CD4-positive, alpha-beta memory T cell (primary cell): ENCODE data around the gene AKNA. TPM values are rescaled to one million over a fixed set of nuclear protein-coding genes. Genes with fewer than 3 reads are reported as not detected.

Source experiments
- CTCF ChIA-PET: fragments of 350-600 bp; sonication (Branson Sonifier 250); formaldehyde crosslinking; loops from one replicate; lab custom pipeline; 2021; ENCODE audit warnings: inconsistent platforms; ENCODE audit not compliant: partially characterized antibody; lab: Charles Lee
- POLR2A ChIA-PET: fragments of 350-600 bp; sonication (Branson Sonifier 250); formaldehyde crosslinking; loops from one replicate; lab custom pipeline; 2021; ENCODE audit not compliant: partially characterized antibody; lab: Charles Lee
- DNase-seq, 5 donors: peaks; one replicate each; pipeline versions ENCODE4 v3.0.0 to v3.0.0-alpha.2; 2020 to 2022; ENCODE audit warnings: mixed read lengths in 1 of 5
- H3K27ac ChIP-seq: one replicate; pipeline ENCODE4 v1.7.0; 2013; ENCODE audit warnings: low read depth, low read length
- H3K27me3 ChIP-seq: 2 replicates; pipeline ENCODE4 v1.7.0; 2013; ENCODE audit warnings: mild to moderate bottlenecking, low read length, moderate library complexity; ENCODE audit not compliant: insufficient read depth
- H3K36me3 ChIP-seq: 2 replicates; pipeline ENCODE4 v1.7.0; 2013; ENCODE audit warnings: mild to moderate bottlenecking, low read length, moderate library complexity; ENCODE audit not compliant: insufficient read depth
- H3K4me1 ChIP-seq: 2 replicates; pipeline ENCODE4 v1.7.0; 2013; ENCODE audit warnings: mild to moderate bottlenecking, low read length, moderate library complexity; ENCODE audit not compliant: insufficient read depth
- H3K4me3 ChIP-seq, 2 donors: one replicate each; pipeline ENCODE4 v1.7.0; 2013; ENCODE audit warnings: low read length in 2 of 2, mild to moderate bottlenecking in 1 of 2
- H3K9me3 ChIP-seq, 2 donors: one replicate each; pipeline ENCODE4 v1.7.0; 2013; ENCODE audit warnings: low read length in 2 of 2, control low read depth in 1 of 2; ENCODE audit not compliant: control insufficient read depth in 1 of 2
- H3K27ac Mint-ChIP-seq, 7 donors: one replicate each; pipeline ENCODE4 v1.8.0; 2020 to 2021; ENCODE audit warnings: mixed read lengths in 7 of 7, mild to moderate bottlenecking in 6 of 7, inconsistent platforms in 3 of 7, moderate library complexity in 3 of 7
- H3K27me3 Mint-ChIP-seq, 2 donors: one replicate each; pipeline ENCODE4 v1.8.0; 2020 to 2021; ENCODE audit warnings: mixed read lengths in 2 of 2
- H3K36me3 Mint-ChIP-seq, 2 donors: one replicate each; pipeline ENCODE4 v1.8.0; 2020 to 2021; ENCODE audit warnings: mixed read lengths in 2 of 2, inconsistent platforms in 1 of 2, mild to moderate bottlenecking in 1 of 2
- H3K4me1 Mint-ChIP-seq, 4 donors: one replicate each; pipeline ENCODE4 v1.8.0; 2020 to 2021; ENCODE audit warnings: mixed read lengths in 4 of 4, mild to moderate bottlenecking in 1 of 4
- H3K4me3 Mint-ChIP-seq, 8 donors: one replicate each; pipeline ENCODE4 v1.8.0; 2020 to 2021; ENCODE audit warnings: mixed read lengths in 8 of 8, mild to moderate bottlenecking in 7 of 8, moderate library complexity in 6 of 8, inconsistent platforms in 3 of 8
- H3K9me3 Mint-ChIP-seq, 8 donors: one replicate each; pipeline ENCODE4 v1.8.0; 2020 to 2021; ENCODE audit warnings: mixed read lengths in 8 of 8, mild to moderate bottlenecking in 5 of 8, inconsistent platforms in 3 of 8, moderate library complexity in 1 of 8
- intact Hi-C: fragments of 100-400 bp; cut with micrococcal nuclease; formaldehyde crosslinking; loops from one replicate; pipeline ENCODE4 v1.15.1; 2023
- polyA plus RNA-seq, 2 donors: library from polyadenylated mRNA; unstranded; fragments of 300-500 nt; fragmentation: Illumina TruSeq; gene quantifications; one replicate each; pipeline ENCODE4 v1.2.3, GENCODE V29; 2021
- total RNA-seq, 2 experiments: library from RNA; stranded (reverse); gene quantifications; one replicate each; pipeline ENCODE4 v1.2.3, GENCODE V29; 2021

AKNA gene
- total and polyA plus RNA-seq, 4 experiments from 2014 or later = 1.9 to 375 (median 205) TPM

DNA sequence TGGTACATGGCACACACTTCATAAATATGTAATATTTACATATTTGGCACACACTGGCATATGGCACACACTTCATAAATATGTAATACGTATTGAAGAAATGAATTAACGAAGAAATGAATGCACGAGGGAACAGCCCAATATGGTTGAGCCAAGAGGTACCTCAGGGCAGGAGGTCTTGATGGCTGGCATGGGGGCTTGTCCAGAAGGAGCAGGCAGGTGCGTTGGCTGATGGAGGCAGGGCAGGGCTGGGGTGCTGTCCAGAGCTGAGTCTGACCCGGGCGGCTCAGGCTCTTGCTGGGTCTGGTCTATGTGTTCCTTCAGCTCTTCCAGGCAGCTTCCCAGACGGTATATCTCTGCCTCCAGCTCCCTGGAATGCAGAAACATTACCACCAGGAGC, 26.2 kb downstream of the AKNA start:
- peaks cover 80% of the 10 kb centered on the region for H3K4me1 ChIP-seq
- Mint-ChIP-seq H3K27ac (peak overlapping the region in 6 of 7 donors; percentile 78 to 93 (median 88)), H3K4me3 (no peak overlapping the region), H3K9me3 (peaks cover 0 to 2% (median 0%) of the 10 kb centered on the region in 8 donors), H3K27me3 (no peaks in the 10 kb centered on the region), H3K4me1 (peaks cover 50 to 83% (median 63%) of the 10 kb centered on the region in 4 donors), H3K36me3 (peaks cover 76 to 93% of the 10 kb centered on the region in 2 donors)
- ChIA-PET CTCF (interaction anchor here (0.6 to 8.5 kb wide), 6 partner anchors 8 to 313 kb away, joined by 3 to 84 read pairs (median 4); partner anchors contain the start of gene AKNA), POLR2A (interaction anchor here (2.7 to 37.6 kb wide), 4 partner anchors 10 to 32 kb away, joined by 19 to 1614 read pairs (median 70); partner anchors contain the start of gene AKNA)
- H3K9me3 ChIP-seq = no peaks in the 10 kb centered on the region
- intact Hi-C loops = no loop called here
- no peaks in the 10 kb centered on the region for H3K27me3 ChIP-seq
- no peak for DNase-seq
- peak overlapping the region; percentile 44 for H3K27ac ChIP-seq
- H3K4me3 ChIP-seq = no peak overlapping the region
- peaks cover 91% of the 10 kb centered on the region for H3K36me3 ChIP-seq

DNA sequence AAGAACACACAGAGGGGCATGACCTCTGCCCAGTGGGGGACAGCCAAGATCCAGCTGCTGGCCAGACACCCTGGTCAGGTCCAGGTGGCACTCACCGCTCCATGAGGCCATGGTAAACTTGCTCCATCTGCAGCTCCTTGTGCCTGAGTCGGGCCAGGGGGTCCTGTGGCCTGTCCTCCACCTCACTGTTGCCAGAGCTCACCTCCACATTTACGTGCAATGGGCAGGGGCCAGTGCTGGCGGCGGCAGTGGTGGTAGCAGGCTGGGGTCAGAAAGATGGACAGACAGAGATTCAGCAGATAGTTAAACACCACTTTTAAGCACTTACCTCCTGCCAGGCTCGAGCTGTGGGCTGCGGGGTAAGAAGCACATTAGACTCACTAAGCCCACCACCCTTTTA, 28.0 kb downstream of the AKNA start:
- no peak for DNase-seq
- CTCF ChIA-PET = no interaction called here
- Mint-ChIP-seq H3K27ac (peak overlapping the region in 6 of 7 donors; percentile 67 to 93 (median 85)), H3K27me3 (no peaks in the 10 kb centered on the region), H3K4me3 (no peak overlapping the region), H3K9me3 (no peaks in the 10 kb centered on the region), H3K36me3 (peaks cover 72 to 94% of the 10 kb centered on the region in 2 donors), H3K4me1 (peaks cover 42 to 71% (median 53%) of the 10 kb centered on the region in 4 donors)
- H3K27ac ChIP-seq = peak overlapping the region; percentile 41
- H3K4me1 ChIP-seq = peaks cover 69% of the 10 kb centered on the region
- no peak overlapping the region for H3K4me3 ChIP-seq
- peaks cover 96% of the 10 kb centered on the region for H3K36me3 ChIP-seq
- POLR2A ChIA-PET = interaction anchor here (1.2 to 37.6 kb wide), 4 partner anchors 12 to 34 kb away, joined by 3 to 1614 read pairs (median 32); partner anchors contain the start of gene AKNA
- no peaks in the 10 kb centered on the region for H3K27me3 ChIP-seq
- no peaks in the 10 kb centered on the region for H3K9me3 ChIP-seq
- intact Hi-C loops = no loop called here

DNA sequence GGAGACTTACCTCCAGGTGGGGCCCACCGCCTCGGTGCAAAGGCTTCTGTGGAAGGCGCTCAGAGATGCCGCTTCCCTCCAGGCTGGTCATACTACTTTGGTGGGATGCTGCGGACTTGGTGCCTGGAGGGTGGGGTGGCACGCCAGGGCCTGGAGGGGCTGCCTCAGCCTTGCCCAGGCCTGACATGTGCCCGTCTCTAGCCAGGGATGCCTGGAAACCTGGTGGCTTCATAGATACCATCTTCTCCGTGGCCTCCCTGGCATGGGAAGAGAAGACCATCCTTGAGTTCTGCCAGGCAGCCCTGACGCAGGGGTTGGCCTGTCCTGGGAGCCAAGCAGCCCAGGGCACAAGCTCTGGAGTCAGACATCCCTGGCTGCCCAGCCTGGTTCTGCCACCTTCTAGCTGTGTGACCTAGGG, 29.9 kb downstream of the AKNA start:
- Histone ChIP-seq H3K36me3 (peaks cover 83% of the 10 kb centered on the region), H3K4me3 (no peak overlapping the region), H3K27me3 (no peaks in the 10 kb centered on the region), H3K9me3 (no peaks in the 10 kb centered on the region), H3K27ac (no peak overlapping the region), H3K4me1 (peaks cover 50% of the 10 kb centered on the region)
- no peak for DNase-seq
- POLR2A ChIA-PET = interaction anchor here (0.7 to 37.6 kb wide), 3 partner anchors 13 to 35 kb away, joined by 3 to 1614 read pairs (median 4); partner anchors contain the start of gene AKNA
- intact Hi-C loops = no loop called here
- Mint-ChIP-seq H3K4me1 (peaks cover 24 to 52% (median 38%) of the 10 kb centered on the region in 4 donors), H3K4me3 (no peak overlapping the region), H3K27me3 (no peaks in the 10 kb centered on the region), H3K27ac (peak overlapping the region in 6 of 7 donors; percentile 25 to 91 (median 69)), H3K9me3 (no peaks in the 10 kb centered on the region), H3K36me3 (peaks cover 54 to 87% of the 10 kb centered on the region in 2 donors)
- CTCF ChIA-PET = no interaction called here

DNA sequence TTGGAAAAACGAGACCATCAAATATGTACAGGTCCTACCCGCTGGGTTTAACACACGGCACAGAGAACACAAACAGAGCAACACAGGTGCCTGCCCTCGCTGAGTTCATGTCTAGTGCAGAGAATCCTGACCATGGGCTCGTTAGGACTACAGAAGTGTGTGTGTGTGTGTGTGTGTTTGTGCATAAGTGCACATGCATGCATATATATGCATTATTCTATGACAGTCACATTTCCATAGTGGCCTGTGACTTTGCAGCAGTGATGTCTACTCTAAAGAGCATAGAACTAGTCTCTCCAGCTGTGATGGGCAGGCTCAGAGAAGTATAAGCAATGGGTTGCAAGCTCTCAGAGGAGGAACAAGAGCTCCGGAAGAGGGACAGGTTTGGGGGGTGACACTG, 30.4 kb downstream of the AKNA start:
- Histone ChIP-seq H3K27me3 (no peaks in the 10 kb centered on the region), H3K4me3 (no peak overlapping the region), H3K27ac (no peak overlapping the region), H3K36me3 (peaks cover 77% of the 10 kb centered on the region), H3K4me1 (peaks cover 50% of the 10 kb centered on the region), H3K9me3 (no peaks in the 10 kb centered on the region)
- H3K4me3 Mint-ChIP-seq = peak overlapping the region in 1 of 8 donors; percentile 7
- H3K9me3 Mint-ChIP-seq = no peaks in the 10 kb centered on the region
- CTCF ChIA-PET = no interaction called here
- no peaks in the 10 kb centered on the region for H3K27me3 Mint-ChIP-seq
- DNase-seq = no peak
- H3K36me3 Mint-ChIP-seq = peaks cover 55 to 87% of the 10 kb centered on the region in 2 donors
- intact Hi-C loops = no loop called here
- H3K27ac Mint-ChIP-seq = peak overlapping the region; percentile 28 to 76 (median 70)
- POLR2A ChIA-PET = interaction anchor here (1.5 to 37.6 kb wide), 2 partner anchors 14 to 36 kb away, joined by 4 to 1614 read pairs; partner anchors contain the start of gene AKNA
- peaks cover 26 to 49% (median 37%) of the 10 kb centered on the region in 4 donors for H3K4me1 Mint-ChIP-seq

DNA sequence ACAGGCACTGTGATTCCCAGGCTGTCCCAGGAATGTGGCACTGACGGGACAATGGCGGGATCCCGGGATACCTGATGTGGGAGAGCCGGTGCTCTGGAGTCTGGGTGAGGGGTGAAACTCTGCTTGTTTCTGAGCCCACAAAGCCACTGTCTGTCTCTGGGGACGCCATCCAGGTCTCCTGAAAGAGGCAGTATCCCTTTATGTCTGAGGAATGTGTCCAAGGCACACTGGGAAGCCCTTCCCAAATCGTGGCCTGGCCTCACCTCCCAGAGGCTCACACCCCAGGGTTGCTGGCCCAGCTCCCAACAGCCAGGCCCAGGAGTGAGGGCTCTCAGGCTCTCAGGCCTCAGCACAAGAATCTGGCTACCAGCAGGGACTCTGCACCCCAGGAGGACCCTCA, 31.0 kb downstream of the AKNA start:
- CTCF ChIA-PET = interaction anchor here (1.3 kb wide), 1 partner anchor 19 kb away, joined by 5 read pairs; no protein-coding TSS in a partner anchor
- no peak for DNase-seq
- H3K27me3 Mint-ChIP-seq = no peaks in the 10 kb centered on the region
- H3K36me3 Mint-ChIP-seq = peaks cover 53 to 86% of the 10 kb centered on the region in 2 donors
- Histone ChIP-seq H3K27me3 (no peaks in the 10 kb centered on the region), H3K4me1 (peaks cover 50% of the 10 kb centered on the region), H3K27ac (no peak overlapping the region), H3K9me3 (no peaks in the 10 kb centered on the region), H3K36me3 (peaks cover 77% of the 10 kb centered on the region), H3K4me3 (no peak overlapping the region)
- no peaks in the 10 kb centered on the region for H3K9me3 Mint-ChIP-seq
- H3K4me3 Mint-ChIP-seq = no peak overlapping the region
- POLR2A ChIA-PET = interaction anchor here (1.0 to 37.6 kb wide), 4 partner anchors 9 to 37 kb away, joined by 3 to 1614 read pairs (median 25); partner anchors contain the start of gene AKNA
- peak overlapping the region in 6 of 7 donors; percentile 48 to 74 (median 68) for H3K27ac Mint-ChIP-seq
- intact Hi-C loops = no loop called here
- H3K4me1 Mint-ChIP-seq = peaks cover 30 to 50% (median 40%) of the 10 kb centered on the region in 4 donors

DNA sequence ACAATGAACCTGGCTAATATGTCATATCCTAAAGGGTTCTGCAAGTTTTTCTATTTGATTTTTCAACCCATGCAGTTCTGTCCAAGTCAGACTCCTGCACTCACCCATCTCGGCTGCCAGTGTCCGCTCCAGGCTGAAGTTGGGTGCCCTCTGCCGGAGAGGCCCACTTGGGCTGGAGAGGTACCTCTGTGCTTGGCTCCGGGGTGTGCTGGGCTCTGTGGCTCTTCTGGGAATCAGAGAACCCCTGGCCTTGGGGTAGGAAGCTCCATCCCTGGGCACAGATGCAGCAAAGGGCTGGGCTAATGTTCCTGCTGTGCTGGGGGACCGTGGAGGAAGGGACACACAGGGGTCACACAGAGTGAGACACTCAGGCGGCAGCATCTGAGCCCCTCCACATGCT, 32.0 kb downstream of the AKNA start:
- no peak for DNase-seq
- no peaks in the 10 kb centered on the region for H3K9me3 ChIP-seq
- ChIA-PET CTCF (interaction anchor here (0.6 to 1.3 kb wide), 5 partner anchors 16 to 297 kb away, joined by 3 to 5 read pairs (median 3); no protein-coding TSS in a partner anchor), POLR2A (interaction anchor here (0.6 to 37.6 kb wide), 8 partner anchors 10 to 151 kb away, joined by 3 to 1614 read pairs (median 4); partner anchors contain the start of gene AKNA)
- peaks cover 28 to 47% (median 36%) of the 10 kb centered on the region in 4 donors for H3K4me1 Mint-ChIP-seq
- peaks cover 47% of the 10 kb centered on the region for H3K4me1 ChIP-seq
- H3K4me3 ChIP-seq = no peak overlapping the region
- intact Hi-C loops = no loop called here
- H3K36me3 ChIP-seq = peaks cover 73% of the 10 kb centered on the region
- H3K36me3 Mint-ChIP-seq = peaks cover 47 to 83% of the 10 kb centered on the region in 2 donors
- no peaks in the 10 kb centered on the region for H3K27me3 Mint-ChIP-seq
- no peak overlapping the region for H3K4me3 Mint-ChIP-seq
- no peak overlapping the region for H3K27ac ChIP-seq
- H3K27me3 ChIP-seq = no peaks in the 10 kb centered on the region
- no peaks in the 10 kb centered on the region for H3K9me3 Mint-ChIP-seq
- peak overlapping the region in 3 of 7 donors; percentile 12 to 74 (median 70) for H3K27ac Mint-ChIP-seq

DNA sequence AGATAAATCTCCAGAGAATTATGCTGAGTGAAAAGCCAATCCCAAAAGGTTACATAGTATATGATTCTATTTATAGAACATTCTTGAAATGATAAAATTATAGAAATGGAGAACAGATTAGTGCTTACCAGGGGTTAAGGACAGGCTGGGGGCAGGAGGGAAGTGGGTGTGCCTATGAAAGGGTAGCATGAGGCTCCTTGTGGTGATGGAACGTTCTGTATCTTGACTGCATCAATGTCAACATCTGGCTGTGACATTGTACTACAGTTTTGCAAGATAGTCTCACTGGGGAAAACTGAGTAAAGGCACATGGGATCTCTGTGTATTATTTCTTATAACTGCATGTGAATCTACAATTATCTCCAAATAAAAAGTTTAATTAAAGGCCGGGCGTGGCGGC, 35.9 kb downstream of the AKNA start:
- CTCF ChIA-PET = interaction anchor here (0.9 to 2.8 kb wide), 6 partner anchors 14 to 172 kb away, joined by 3 to 10 read pairs (median 4); partner anchors contain the start of gene AKNA
- H3K9me3 ChIP-seq = no peaks in the 10 kb centered on the region
- no peaks in the 10 kb centered on the region for H3K27me3 ChIP-seq
- peak overlapping the region in 3 of 8 donors; percentile 13 to 50 (median 38) for H3K4me3 Mint-ChIP-seq
- H3K36me3 Mint-ChIP-seq = peaks cover 54 to 82% of the 10 kb centered on the region in 2 donors
- peaks cover 29 to 49% (median 39%) of the 10 kb centered on the region in 4 donors for H3K4me1 Mint-ChIP-seq
- DNase-seq = no peak
- POLR2A ChIA-PET = interaction anchor here (1.5 to 37.6 kb wide), 4 partner anchors 8 to 41 kb away, joined by 6 to 1614 read pairs (median 44); partner anchors contain the start of gene AKNA
- peak overlapping the region; percentile 25 to 89 (median 61) for H3K27ac Mint-ChIP-seq
- no peak overlapping the region for H3K27ac ChIP-seq
- H3K4me1 ChIP-seq = peaks cover 48% of the 10 kb centered on the region
- no peaks in the 10 kb centered on the region for H3K9me3 Mint-ChIP-seq
- intact Hi-C loops = loop anchor here (2.0 kb wide), 1 partner anchor 15 kb away; no protein-coding TSS in a partner anchor
- H3K4me3 ChIP-seq = no peak overlapping the region
- no peaks in the 10 kb centered on the region for H3K27me3 Mint-ChIP-seq
- peaks cover 70% of the 10 kb centered on the region for H3K36me3 ChIP-seq
